HuH-7.5 (cell line): ENCODE data around the gene PCBD1.
"Not testable (repeated sequence)": the region's sequence is repeated elsewhere in the genome, so short reads cannot be mapped to it uniquely, and the experiment has no call there.

Experiments
- DNase-seq: peaks from one replicate; pipeline ENCODE4 v3.0.0; 2011; ENCODE audit warnings: low spot score

Gene PCBD1

GRCh38 chr10:70861495-70862197 lies 26.7 kb downstream of the PCBD1 start:
- DNase-seq = not testable (repeated sequence)

- no peak for DNase-seq
Measured at GRCh38 chr10:70858759-70859158, 29.6 kb downstream of the PCBD1 start.

- DNase-seq = no peak
Measured at GRCh38 chr10:70856454-70856853, 31.9 kb downstream of the PCBD1 start.

GRCh38 chr10:70853457-70853856 lies 34.9 kb downstream of the PCBD1 start:
- DNase-seq = no peak

GRCh38 chr10:70853038-70853437 lies 35.3 kb downstream of the PCBD1 start:
- no peak for DNase-seq

GRCh38 chr10:70851597-70852475 lies 36.5 kb downstream of the PCBD1 start:
- peak; percentile 22 for DNase-seq

- no peak for DNase-seq
Measured at GRCh38 chr10:70850097-70850496, 38.3 kb downstream of the PCBD1 start.

- DNase-seq = no peak
Measured at GRCh38 chr10:70849582-70850016, 38.8 kb downstream of the PCBD1 start.

- DNase-seq = no peak
Measured at GRCh38 chr10:70847659-70848360, 40.6 kb downstream of the PCBD1 start.

GRCh38 chr10:70846795-70847194 lies 41.6 kb downstream of the PCBD1 start:
- no peak for DNase-seq

GRCh38 chr10:70845816-70846215 lies 42.5 kb downstream of the PCBD1 start:
- DNase-seq = no peak

GRCh38 chr10:70845256-70845655 lies 43.1 kb downstream of the PCBD1 start:
- DNase-seq = no peak

- DNase-seq = no peak
Measured at GRCh38 chr10:70843776-70844489, 44.4 kb downstream of the PCBD1 start.

- no peak for DNase-seq
Measured at GRCh38 chr10:70843333-70843732, 45.0 kb downstream of the PCBD1 start.

- DNase-seq = no peak
Measured at GRCh38 chr10:70840836-70841235, 47.5 kb downstream of the PCBD1 start.

GRCh38 chr10:70838270-70838805 lies 50.0 kb downstream of the PCBD1 start:
- no peak for DNase-seq

GRCh38 chr10:70837660-70838059 lies 50.7 kb downstream of the PCBD1 start:
- no peak for DNase-seq

- DNase-seq = no peak
Measured at GRCh38 chr10:70836319-70836718, 52.0 kb downstream of the PCBD1 start.

GRCh38 chr10:70834441-70835151 lies 53.8 kb downstream of the PCBD1 start:
- no peak for DNase-seq

- no peak for DNase-seq
Measured at GRCh38 chr10:70834021-70834420, 54.3 kb downstream of the PCBD1 start.

- no peak for DNase-seq
Measured at GRCh38 chr10:70833601-70834000, 54.8 kb downstream of the PCBD1 start.
